ENCODE results near the gene RBFOX1. TPM values are rescaled to one million over a fixed set of nuclear protein-coding genes. Genes with fewer than 3 reads are reported as not detected.

The RBFOX1 gene
- total RNA-seq, 2 experiments from 2014 or later: not detected

GRCh38 chr16:7584561-7584960 is 251.9 kb downstream of the RBFOX1 start:
- ChIA-PET POLR2A (no interaction called here), CTCF (no interaction called here)
- H3K27me3 Mint-ChIP-seq: no peaks in the 10 kb centered on the region
- no peak for DNase-seq
- no peak overlapping the region for H3K4me3 Mint-ChIP-seq
- H3K4me1 Mint-ChIP-seq (ENCODE audit: low read depth): no peaks in the 10 kb centered on the region
- intact Hi-C loops (cut with micrococcal nuclease): no loop called here
- no peak overlapping the region for H3K27ac Mint-ChIP-seq
- H3K9me3 Mint-ChIP-seq: peaks cover 13% of the 10 kb centered on the region
- no peaks in the 10 kb centered on the region for H3K36me3 Mint-ChIP-seq

- no peaks in the 10 kb centered on the region for H3K36me3 Mint-ChIP-seq
- CTCF ChIA-PET: no interaction called here
- H3K27me3 Mint-ChIP-seq: no peaks in the 10 kb centered on the region
- DNase-seq: no peak
- H3K4me1 Mint-ChIP-seq (ENCODE audit: low read depth): no peaks in the 10 kb centered on the region
- H3K4me3 Mint-ChIP-seq: no peak overlapping the region
- intact Hi-C loops (cut with micrococcal nuclease): no loop called here
- POLR2A ChIA-PET: no interaction called here
- no peak overlapping the region for H3K27ac Mint-ChIP-seq
- peaks cover 12% of the 10 kb centered on the region for H3K9me3 Mint-ChIP-seq
Measured at GRCh38 chr16:7585705-7586104, 253.1 kb downstream of the RBFOX1 start.

GRCh38 chr16:7590934-7591333 is 258.3 kb downstream of the RBFOX1 start:
- no peak for DNase-seq
- H3K36me3 Mint-ChIP-seq: no peaks in the 10 kb centered on the region
- ChIA-PET CTCF (no interaction called here), POLR2A (no interaction called here)
- no peak overlapping the region for H3K4me3 Mint-ChIP-seq
- no peak overlapping the region for H3K27ac Mint-ChIP-seq
- no peaks in the 10 kb centered on the region for H3K27me3 Mint-ChIP-seq
- intact Hi-C loops (cut with micrococcal nuclease): no loop called here
- H3K9me3 Mint-ChIP-seq: peaks cover 15% of the 10 kb centered on the region
- H3K4me1 Mint-ChIP-seq (ENCODE audit: low read depth): no peaks in the 10 kb centered on the region

- Mint-ChIP-seq H3K27ac (no peak overlapping the region), H3K27me3 (no peaks in the 10 kb centered on the region), H3K9me3 (peaks cover 5% of the 10 kb centered on the region), H3K4me1 (ENCODE audit: low read depth) (no peaks in the 10 kb centered on the region), H3K36me3 (no peaks in the 10 kb centered on the region), H3K4me3 (no peak overlapping the region)
- ChIA-PET POLR2A (no interaction called here), CTCF (no interaction called here)
- intact Hi-C loops (cut with micrococcal nuclease): no loop called here
- no peak for DNase-seq
Measured at GRCh38 chr16:7596308-7596707, 263.7 kb downstream of the RBFOX1 start.

- H3K4me3 Mint-ChIP-seq: no peak overlapping the region
- H3K4me1 Mint-ChIP-seq (ENCODE audit: low read depth): no peaks in the 10 kb centered on the region
- intact Hi-C loops (cut with micrococcal nuclease): no loop called here
- POLR2A ChIA-PET: no interaction called here
- no peaks in the 10 kb centered on the region for H3K36me3 Mint-ChIP-seq
- peaks cover 5% of the 10 kb centered on the region for H3K9me3 Mint-ChIP-seq
- H3K27me3 Mint-ChIP-seq: no peaks in the 10 kb centered on the region
- H3K27ac Mint-ChIP-seq: no peak overlapping the region
- no peak for DNase-seq
- CTCF ChIA-PET: no interaction called here
Measured at GRCh38 chr16:7597677-7598076, 265.0 kb downstream of the RBFOX1 start.

- no peak overlapping the region for H3K27ac Mint-ChIP-seq
- POLR2A ChIA-PET: no interaction called here
- intact Hi-C loops (cut with micrococcal nuclease): no loop called here
- peaks cover 4% of the 10 kb centered on the region for H3K9me3 Mint-ChIP-seq
- H3K4me3 Mint-ChIP-seq: no peak overlapping the region
- DNase-seq: no peak
- H3K27me3 Mint-ChIP-seq: no peaks in the 10 kb centered on the region
- no peaks in the 10 kb centered on the region for H3K4me1 Mint-ChIP-seq (ENCODE audit: low read depth)
- CTCF ChIA-PET: no interaction called here
- H3K36me3 Mint-ChIP-seq: no peaks in the 10 kb centered on the region
Measured at GRCh38 chr16:7601100-7601499, 268.5 kb downstream of the RBFOX1 start.

GRCh38 chr16:7602291-7602950 is 269.8 kb downstream of the RBFOX1 start:
- Mint-ChIP-seq H3K27me3 (no peaks in the 10 kb centered on the region), H3K4me1 (ENCODE audit: low read depth) (no peaks in the 10 kb centered on the region), H3K9me3 (peaks cover 6% of the 10 kb centered on the region), H3K36me3 (no peaks in the 10 kb centered on the region), H3K4me3 (no peak overlapping the region), H3K27ac (no peak overlapping the region)
- POLR2A ChIA-PET: no interaction called here
- intact Hi-C loops (cut with micrococcal nuclease): no loop called here
- no peak for DNase-seq
- CTCF ChIA-PET: no interaction called here

- DNase-seq: no peak
- no peaks in the 10 kb centered on the region for H3K4me1 Mint-ChIP-seq (ENCODE audit: low read depth)
- H3K4me3 Mint-ChIP-seq: no peak overlapping the region
- ChIA-PET POLR2A (no interaction called here), CTCF (no interaction called here)
- H3K9me3 Mint-ChIP-seq: peaks cover 18% of the 10 kb centered on the region
- no peak overlapping the region for H3K27ac Mint-ChIP-seq
- H3K27me3 Mint-ChIP-seq: no peaks in the 10 kb centered on the region
- intact Hi-C loops (cut with micrococcal nuclease): no loop called here
- no peaks in the 10 kb centered on the region for H3K36me3 Mint-ChIP-seq
Measured at GRCh38 chr16:7605812-7606211, 273.2 kb downstream of the RBFOX1 start.

GRCh38 chr16:7612671-7613070 is 280.0 kb downstream of the RBFOX1 start:
- ChIA-PET POLR2A (no interaction called here), CTCF (no interaction called here)
- H3K27ac Mint-ChIP-seq: no peak overlapping the region
- no peaks in the 10 kb centered on the region for H3K4me1 Mint-ChIP-seq (ENCODE audit: low read depth)
- no peak for DNase-seq
- peaks cover 1% of the 10 kb centered on the region for H3K36me3 Mint-ChIP-seq
- no peaks in the 10 kb centered on the region for H3K27me3 Mint-ChIP-seq
- intact Hi-C loops (cut with micrococcal nuclease): no loop called here
- H3K9me3 Mint-ChIP-seq: peaks cover 34% of the 10 kb centered on the region
- H3K4me3 Mint-ChIP-seq: no peak overlapping the region

GRCh38 chr16:7613518-7613917 is 280.9 kb downstream of the RBFOX1 start:
- DNase-seq: no peak
- Mint-ChIP-seq H3K4me3 (no peak overlapping the region), H3K27ac (no peak overlapping the region), H3K27me3 (no peaks in the 10 kb centered on the region), H3K4me1 (ENCODE audit: low read depth) (no peaks in the 10 kb centered on the region), H3K9me3 (peaks cover 34% of the 10 kb centered on the region), H3K36me3 (peaks cover 1% of the 10 kb centered on the region)
- ChIA-PET CTCF (no interaction called here), POLR2A (no interaction called here)
- intact Hi-C loops (cut with micrococcal nuclease): no loop called here

- Mint-ChIP-seq H3K36me3 (peaks cover 1% of the 10 kb centered on the region), H3K27me3 (no peaks in the 10 kb centered on the region), H3K9me3 (peaks cover 30% of the 10 kb centered on the region), H3K4me1 (ENCODE audit: low read depth) (no peaks in the 10 kb centered on the region), H3K4me3 (no peak overlapping the region), H3K27ac (no peak overlapping the region)
- POLR2A ChIA-PET: no interaction called here
- CTCF ChIA-PET: no interaction called here
- no peak for DNase-seq
- intact Hi-C loops (cut with micrococcal nuclease): no loop called here
Measured at GRCh38 chr16:7614021-7614795, 281.6 kb downstream of the RBFOX1 start.

GRCh38 chr16:7615565-7615964 is 282.9 kb downstream of the RBFOX1 start:
- intact Hi-C loops (cut with micrococcal nuclease): no loop called here
- Mint-ChIP-seq H3K9me3 (peaks cover 28% of the 10 kb centered on the region), H3K4me3 (no peak overlapping the region), H3K27ac (no peak overlapping the region), H3K27me3 (no peaks in the 10 kb centered on the region), H3K36me3 (peaks cover 1% of the 10 kb centered on the region), H3K4me1 (ENCODE audit: low read depth) (no peaks in the 10 kb centered on the region)
- no peak for DNase-seq
- CTCF ChIA-PET: no interaction called here
- POLR2A ChIA-PET: no interaction called here

Data from activated CD4-positive, alpha-beta memory T cell treated with anti-CD3 and anti-CD28 coated beads for 36 hours (primary cell).